HG03354 (cell line): ENCODE data around the gene SPART.

ENCODE experiments used
- ATAC-seq: cut with Tn5 transposase; IDR thresholded peaks from one replicate; pipeline ENCODE4 v1.9.1; 2021; ENCODE audit warnings: mild to moderate bottlenecking; ENCODE audit not compliant: unreplicated experiment, poor library complexity, severe bottlenecking

The SPART gene

GRCh38 chr13:36261011-36261410 is 85.2 kb downstream of the SPART start:
- ATAC-seq = no peak

GRCh38 chr13:36259361-36260137 is 86.6 kb downstream of the SPART start:
- no peak for ATAC-seq

- ATAC-seq = no peak
Observed at GRCh38 chr13:36258831-36259230, 87.4 kb downstream of the SPART start.
